H9 (cell line): ENCODE data around the gene KAT5. TPM values are rescaled to one million over a fixed set of nuclear protein-coding genes. Genes with fewer than 3 reads are reported as not detected.
"Not testable (repeated sequence)": the region's sequence is repeated elsewhere in the genome, so short reads cannot be mapped to it uniquely, and the experiment has no call there.

Experiments used
- DNase-seq: peaks from one replicate; pipeline ENCODE4 v3.0.0-alpha.2; 2017
- H2AFZ ChIP-seq: one replicate; pipeline ENCODE4 v1.6.1; 2013; ENCODE audit warnings: mild to moderate bottlenecking, low read length, control low read depth, moderate library complexity
- H2AK5ac ChIP-seq: 2 replicates; pipeline ENCODE4 v1.6.1; 2013; ENCODE audit warnings: low read length, control low read depth, mixed read lengths; ENCODE audit not compliant: insufficient read length
- H2BK120ac ChIP-seq: one replicate; pipeline ENCODE4 v1.6.1; 2013; ENCODE audit warnings: low read depth, mild to moderate bottlenecking, low read length, control low read depth, inconsistent platforms; ENCODE audit not compliant: poor library complexity, severe bottlenecking
- H2BK12ac ChIP-seq: 2 replicates; pipeline ENCODE4 v1.6.1; 2013; ENCODE audit warnings: low read length, control low read depth, mixed read lengths, low read depth; ENCODE audit not compliant: insufficient read length
- H2BK15ac ChIP-seq: 2 replicates; pipeline ENCODE4 v1.6.1; 2013; ENCODE audit warnings: low read depth, low read length, control low read depth
- H2BK20ac ChIP-seq: one replicate; pipeline ENCODE4 v1.6.1; 2013; ENCODE audit warnings: low read depth, mild to moderate bottlenecking, low read length, control low read depth, inconsistent platforms; ENCODE audit not compliant: poor library complexity, severe bottlenecking
- H2BK5ac ChIP-seq: 2 replicates; pipeline ENCODE4 v1.6.1; 2013; ENCODE audit warnings: low read length, control low read depth, mixed read lengths; ENCODE audit not compliant: insufficient read length
- H3K14ac ChIP-seq: 2 replicates; pipeline ENCODE4 v1.6.1; 2013; ENCODE audit warnings: low read length, control low read depth; ENCODE audit not compliant: insufficient read depth
- H3K18ac ChIP-seq: 2 replicates; pipeline ENCODE4 v1.6.1; 2013; ENCODE audit warnings: low read depth, mild to moderate bottlenecking, mixed read lengths, low read length, control low read depth; ENCODE audit not compliant: insufficient read length
- H3K23ac ChIP-seq: 2 replicates; pipeline ENCODE4 v1.6.1; 2013; ENCODE audit warnings: low read length, control low read depth, mixed read lengths, low read depth; ENCODE audit not compliant: insufficient read length
- H3K23me2 ChIP-seq: 2 replicates; pipeline ENCODE4 v1.6.1; 2013; ENCODE audit warnings: low read depth, mild to moderate bottlenecking, mixed read lengths, low read length, control low read depth; ENCODE audit not compliant: insufficient read length, poor library complexity, severe bottlenecking
- H3K27ac ChIP-seq: 2 replicates; pipeline ENCODE4 v1.5.1; 2013; ENCODE audit warnings: low read length, control low read depth, mixed read lengths, low read depth; ENCODE audit not compliant: insufficient read length
- H3K27me3 ChIP-seq: 2 replicates; pipeline ENCODE4 v1.6.1; 2013; ENCODE audit warnings: low read length, control low read depth, inconsistent platforms; ENCODE audit not compliant: insufficient read depth
- H3K4ac ChIP-seq: 2 replicates; pipeline ENCODE4 v1.6.1; 2013; ENCODE audit warnings: low read depth, mild to moderate bottlenecking, control low read depth, inconsistent platforms, low read length, moderate library complexity
- H3K4me1 ChIP-seq: 2 replicates; pipeline ENCODE4 v1.6.1; 2013; ENCODE audit warnings: low read length, control low read depth, inconsistent platforms; ENCODE audit not compliant: insufficient read depth
- H3K4me2 ChIP-seq: 2 replicates; pipeline ENCODE4 v1.6.1; 2013; ENCODE audit warnings: low read length, control low read depth, mixed read lengths; ENCODE audit not compliant: insufficient read length, insufficient read depth
- H3K56ac ChIP-seq: 2 replicates; pipeline ENCODE4 v1.6.1; 2013; ENCODE audit warnings: low read depth, mild to moderate bottlenecking, mixed read lengths, low read length, control low read depth; ENCODE audit not compliant: insufficient read length
- H3K79me1 ChIP-seq: 2 replicates; pipeline ENCODE4 v1.6.1; 2013; ENCODE audit warnings: low read depth, mild to moderate bottlenecking, moderate library complexity, low read length, control low read depth, inconsistent platforms; ENCODE audit not compliant: insufficient read depth, poor library complexity, severe bottlenecking
- H3K79me2 ChIP-seq: 2 replicates; pipeline ENCODE4 v1.6.1; 2013; ENCODE audit warnings: low read length, control low read depth, inconsistent platforms; ENCODE audit not compliant: insufficient read depth
- H3K9ac ChIP-seq: 2 replicates; pipeline ENCODE4 v1.6.1; 2013; ENCODE audit warnings: low read length, control low read depth, mixed read lengths; ENCODE audit not compliant: insufficient read length; ENCODE audit errors: extremely low read depth
- H3K9me3 ChIP-seq: one replicate; pipeline ENCODE4 v1.6.1; 2013; ENCODE audit warnings: low read depth, low read length, inconsistent platforms; ENCODE audit not compliant: control insufficient read depth
- H3T11ph ChIP-seq: one replicate; pipeline ENCODE4 v1.6.1; 2013; ENCODE audit warnings: mild to moderate bottlenecking, low read length, control low read depth, inconsistent platforms
- H4K20me1 ChIP-seq: one replicate; pipeline ENCODE4 v1.6.1; 2013; ENCODE audit not compliant: control insufficient read depth, insufficient read length, insufficient read depth
- H4K5ac ChIP-seq: 2 replicates; pipeline ENCODE4 v1.6.1; 2013; ENCODE audit warnings: low read depth, mild to moderate bottlenecking, mixed read lengths, low read length, control low read depth; ENCODE audit not compliant: insufficient read length
- H4K8ac ChIP-seq: replicated peaks from 2 replicates; pipeline ENCODE4 v1.6.1; 2013; ENCODE audit warnings: low read length, control low read depth, mixed read lengths, low read depth; ENCODE audit not compliant: insufficient read length
- H4K91ac ChIP-seq: 2 replicates; pipeline ENCODE4 v1.6.1; 2013; ENCODE audit warnings: low read depth, mild to moderate bottlenecking, moderate library complexity, mixed read lengths, low read length, control low read depth; ENCODE audit not compliant: insufficient read length
- H3K27ac Mint-ChIP-seq, 3 experiments: 2 replicates in 2 of 3; 3 replicates in 1 of 3; pipeline ENCODE4 v1.8.0; 2020 to 2021; ENCODE audit warnings: mixed read lengths in 3 of 3, mild to moderate bottlenecking in 1 of 3, moderate library complexity in 1 of 3
- H3K27me3 Mint-ChIP-seq: 2 replicates; pipeline ENCODE4 v1.8.0; 2021; ENCODE audit warnings: low read depth, mild to moderate bottlenecking, moderate library complexity, mixed read lengths
- H3K36me3 Mint-ChIP-seq, 3 experiments: 2 replicates in 2 of 3; 3 replicates in 1 of 3; pipeline ENCODE4 v1.8.0; 2020 to 2021; ENCODE audit warnings: low read depth in 3 of 3, mixed read lengths in 3 of 3; ENCODE audit not compliant: insufficient read depth in 1 of 3
- H3K4me1 Mint-ChIP-seq, 2 experiments: 2 replicates each; pipeline ENCODE4 v1.8.0; 2020; ENCODE audit warnings: mixed read lengths in 2 of 2
- H3K4me3 Mint-ChIP-seq, 2 experiments: 2 replicates in 1 of 2; 3 replicates in 1 of 2; pipeline ENCODE4 v1.8.0; 2020 to 2021; ENCODE audit warnings: mild to moderate bottlenecking in 2 of 2, mixed read lengths in 2 of 2, moderate library complexity in 1 of 2
- H3K9me3 Mint-ChIP-seq, 2 experiments: 2 replicates in 1 of 2; 3 replicates in 1 of 2; pipeline ENCODE4 v1.8.0; 2020; ENCODE audit warnings: mild to moderate bottlenecking in 2 of 2, mixed read lengths in 2 of 2, moderate library complexity in 1 of 2
- CTCF ChIP-seq: fragments of 200-600 bp; sonication (generic); conservative IDR thresholded peaks from 3 replicates; pipeline ENCODE4 v1.8.0; 2021; ENCODE audit warnings: antibody characterized with exemption, mild to moderate bottlenecking
- WGBS: extraction: QIAGEN DNeasy Blood & Tissue Kit; methylation state at CpG from one replicate; pipeline ENCODE4 v1.1.7; 2013; ENCODE audit warnings: missing lambda C conversion rate, low lambda C conversion rate, mixed read lengths; ENCODE audit not compliant: insufficient read length; ENCODE audit errors: extremely low coverage; 5-methylcytosine and 5-hydroxymethylcytosine counted together
- total RNA-seq: library from RNA; stranded (reverse); gene quantifications from 2 replicates; pipeline ENCODE4 v1.2.1, GENCODE V29; 2021

The KAT5 gene
- total RNA-seq, 1 experiment from 2014 or later, result 56.7 TPM

- Histone ChIP-seq H3K27ac (no peak overlapping the region), H2BK120ac (no peak overlapping the region), H2BK12ac (no peak overlapping the region), H3K9ac (no peak overlapping the region), H3K4me2 (no peak overlapping the region), H3K79me2 (no peaks in the 10 kb centered on the region), H3K14ac (no peak overlapping the region), H3T11ph (no peak overlapping the region), H3K79me1 (no peaks in the 10 kb centered on the region), H4K91ac (no peak overlapping the region), H4K5ac (no peak overlapping the region), H2BK20ac (no peak overlapping the region), H3K4me1 (no peaks in the 10 kb centered on the region), H3K4ac (no peak overlapping the region), H3K27me3 (no peaks in the 10 kb centered on the region), H4K8ac (no peak overlapping the region), H3K56ac (no peak overlapping the region), H3K23ac (no peak overlapping the region), H3K23me2 (no peaks in the 10 kb centered on the region), H3K18ac (no peak overlapping the region), H2AFZ (no peak overlapping the region), H2AK5ac (no peak overlapping the region), H4K20me1 (no peaks in the 10 kb centered on the region), H2BK5ac (no peak overlapping the region), H3K9me3 (no peaks in the 10 kb centered on the region), H2BK15ac (no peak overlapping the region)
- no peaks in the 10 kb centered on the region; a peak in 2 of 7 replicates for H3K36me3 Mint-ChIP-seq
- no peak for DNase-seq
- no peak overlapping the region for H3K27ac Mint-ChIP-seq
- peaks cover 7% of the 10 kb centered on the region for H3K27me3 Mint-ChIP-seq
- no peaks in the 10 kb centered on the region for H3K4me1 Mint-ChIP-seq
- no peak overlapping the region for H3K4me3 Mint-ChIP-seq
- TF ChIP-seq CTCF, result no peak
- no CpG with 5 or more reads among the region's 10 CpGs for WGBS
- peaks cover 6 to 21% of the 10 kb centered on the region in 2 experiments for H3K9me3 Mint-ChIP-seq
Observed at GRCh38 chr11:65767406-65767805, 55.4 kb downstream of the KAT5 start.

- not testable (repeated sequence) for H3K36me3 Mint-ChIP-seq, H3K4me3 Mint-ChIP-seq, H3K27me3 ChIP-seq, H2BK20ac ChIP-seq, H3K27ac ChIP-seq, H3K27ac Mint-ChIP-seq, H2BK5ac ChIP-seq, H3K9ac ChIP-seq, H3K4me1 ChIP-seq, H2BK120ac ChIP-seq, H4K20me1 ChIP-seq, H3K23me2 ChIP-seq, DNase-seq, H2BK12ac ChIP-seq, H3K9me3 ChIP-seq, H3K4me1 Mint-ChIP-seq, H3K79me2 ChIP-seq, H3T11ph ChIP-seq, H3K56ac ChIP-seq, H4K8ac ChIP-seq, H3K79me1 ChIP-seq, H4K5ac ChIP-seq, H2AFZ ChIP-seq, H4K91ac ChIP-seq, H3K23ac ChIP-seq, H3K4ac ChIP-seq, H3K4me2 ChIP-seq, H2AK5ac ChIP-seq, H3K27me3 Mint-ChIP-seq, H3K14ac ChIP-seq, H3K18ac ChIP-seq, H2BK15ac ChIP-seq
- WGBS, result no CpG with 5 or more reads among the region's 5 CpGs
- peaks cover 6 to 20% of the 10 kb centered on the region in 2 experiments for H3K9me3 Mint-ChIP-seq
Observed at GRCh38 chr11:65767806-65768205, 55.8 kb downstream of the KAT5 start.
